Type B pancreatic cell (in vitro differentiated cells): ENCODE results near the gene WNK1. TPM values are rescaled to one million over a fixed set of nuclear protein-coding genes. Genes with fewer than 3 reads are reported as not detected.

Experiments
- DNase-seq: peaks from one replicate; pipeline ENCODE4 v3.0.0; 2021; ENCODE audit warnings: mixed read lengths; ENCODE audit not compliant: unreplicated experiment; ENCODE audit errors: extremely low spot score
- H3K27ac Mint-ChIP-seq: 2 replicates; pipeline ENCODE4 v1.8.0; 2021; ENCODE audit warnings: mild to moderate bottlenecking, mixed read lengths
- H3K27me3 Mint-ChIP-seq: 2 replicates; pipeline ENCODE4 v1.8.0; 2021; ENCODE audit warnings: mixed read lengths
- H3K36me3 Mint-ChIP-seq: 2 replicates; pipeline ENCODE4 v1.8.0; 2021; ENCODE audit warnings: mixed read lengths
- H3K4me1 Mint-ChIP-seq: one replicate; pipeline ENCODE4 v1.8.0; 2021; ENCODE audit warnings: mixed read lengths; ENCODE audit not compliant: unreplicated experiment
- H3K4me3 Mint-ChIP-seq: 2 replicates; pipeline ENCODE4 v1.8.0; 2021; ENCODE audit warnings: mild to moderate bottlenecking, mixed read lengths
- H3K9me3 Mint-ChIP-seq: 2 replicates; pipeline ENCODE4 v1.8.0; 2021; ENCODE audit warnings: mixed read lengths
- CTCF ChIP-seq: fragments of 200-600 bp; sonication (generic); conservative IDR thresholded peaks from 2 replicates; pipeline ENCODE4 v1.5.0; 2021; ENCODE audit warnings: antibody characterized with exemption, mild to moderate bottlenecking
- total RNA-seq: library from RNA; stranded (reverse); gene quantifications from 2 replicates; pipeline ENCODE4 v1.2.1, GENCODE V29; 2021; ENCODE audit warnings: low replicate concordance

Gene WNK1
- total RNA-seq, 1 donor from 2014 or later, result 132 TPM

GRCh38 chr12:830111-830867 is 77.9 kb downstream of the WNK1 start:
- Mint-ChIP-seq H3K27me3 (no peaks in the 10 kb centered on the region), H3K9me3 (no peaks in the 10 kb centered on the region), H3K4me1 (no peaks in the 10 kb centered on the region), H3K27ac (no peak overlapping the region), H3K36me3 (peaks cover 40% of the 10 kb centered on the region), H3K4me3 (no peak overlapping the region)
- no peak for DNase-seq
- TF ChIP-seq CTCF, result no peak

- H3K9me3 Mint-ChIP-seq, result no peaks in the 10 kb centered on the region
- H3K4me1 Mint-ChIP-seq, result no peaks in the 10 kb centered on the region
- H3K27ac Mint-ChIP-seq, result no peak overlapping the region
- DNase-seq, result no peak
- H3K4me3 Mint-ChIP-seq, result no peak overlapping the region
- TF ChIP-seq CTCF, result no peak
- peaks cover 34% of the 10 kb centered on the region for H3K36me3 Mint-ChIP-seq
- H3K27me3 Mint-ChIP-seq, result no peaks in the 10 kb centered on the region
These were observed 83.6 kb downstream of the WNK1 start for GRCh38 chr12:835754-836518.

- no peak for TF ChIP-seq CTCF
- H3K36me3 Mint-ChIP-seq, result peaks cover 40% of the 10 kb centered on the region
- H3K27ac Mint-ChIP-seq, result no peak overlapping the region
- no peak overlapping the region for H3K4me3 Mint-ChIP-seq
- no peaks in the 10 kb centered on the region for H3K9me3 Mint-ChIP-seq
- DNase-seq, result no peak
- no peaks in the 10 kb centered on the region for H3K4me1 Mint-ChIP-seq
- no peaks in the 10 kb centered on the region for H3K27me3 Mint-ChIP-seq
These were observed 84.6 kb downstream of the WNK1 start for GRCh38 chr12:836952-837351.

GRCh38 chr12:837548-837947 is 85.2 kb downstream of the WNK1 start:
- TF ChIP-seq CTCF, result no peak
- H3K27ac Mint-ChIP-seq, result no peak overlapping the region
- H3K36me3 Mint-ChIP-seq, result peaks cover 42% of the 10 kb centered on the region
- no peaks in the 10 kb centered on the region for H3K4me1 Mint-ChIP-seq
- H3K9me3 Mint-ChIP-seq, result no peaks in the 10 kb centered on the region
- H3K4me3 Mint-ChIP-seq, result no peak overlapping the region
- no peak for DNase-seq
- no peaks in the 10 kb centered on the region for H3K27me3 Mint-ChIP-seq

- H3K27ac Mint-ChIP-seq, result no peak overlapping the region
- TF ChIP-seq CTCF, result no peak
- H3K36me3 Mint-ChIP-seq, result peaks cover 51% of the 10 kb centered on the region
- no peak for DNase-seq
- H3K27me3 Mint-ChIP-seq, result no peaks in the 10 kb centered on the region
- H3K9me3 Mint-ChIP-seq, result no peaks in the 10 kb centered on the region
- H3K4me3 Mint-ChIP-seq, result no peak overlapping the region
- no peaks in the 10 kb centered on the region for H3K4me1 Mint-ChIP-seq
These were observed 91.2 kb downstream of the WNK1 start for GRCh38 chr12:843609-844008.
